GM19455 (cell line): Measurements from ENCODE around the gene SLC9B1.
"Not testable (repeated sequence)": the region's sequence is repeated elsewhere in the genome, so short reads cannot be mapped to it uniquely, and the experiment has no call there.

Source experiments
- ATAC-seq: cut with Tn5 transposase; IDR thresholded peaks from one replicate; pipeline ENCODE4 v1.9.1; 2021; ENCODE audit not compliant: unreplicated experiment

The SLC9B1 gene

GRCh38 chr4:103011378-103012025 lies 8.0 kb downstream of the SLC9B1 start:
- no peak for ATAC-seq

- ATAC-seq, result no peak
These were observed 8.7 kb downstream of the SLC9B1 start for GRCh38 chr4:103010804-103011203.

- peak; percentile 85 for ATAC-seq
These were observed 10.4 kb downstream of the SLC9B1 start for GRCh38 chr4:103008875-103009729.

GRCh38 chr4:103002551-103002950 lies 17.0 kb downstream of the SLC9B1 start:
- ATAC-seq, result no peak

GRCh38 chr4:102994803-102995202 lies 24.7 kb downstream of the SLC9B1 start:
- no peak for ATAC-seq

- not testable (repeated sequence) for ATAC-seq
These were observed 25.5 kb downstream of the SLC9B1 start for GRCh38 chr4:102993985-102994384.

GRCh38 chr4:102988429-102989020 lies 31.0 kb downstream of the SLC9B1 start:
- no peak for ATAC-seq

GRCh38 chr4:102981005-102981404 lies 38.5 kb downstream of the SLC9B1 start:
- ATAC-seq, result no peak

GRCh38 chr4:102961813-102962212 lies 57.7 kb downstream of the SLC9B1 start:
- not testable (repeated sequence) for ATAC-seq

GRCh38 chr4:102959496-102959895 lies 60.0 kb downstream of the SLC9B1 start:
- ATAC-seq, result no peak

GRCh38 chr4:102945066-102945465 lies 74.4 kb downstream of the SLC9B1 start:
- ATAC-seq, result no peak

GRCh38 chr4:102938063-102938462 lies 81.4 kb downstream of the SLC9B1 start:
- not testable (repeated sequence) for ATAC-seq

- ATAC-seq, result no peak
These were observed 83.8 kb downstream of the SLC9B1 start for GRCh38 chr4:102935716-102936115.

- ATAC-seq, result not testable (repeated sequence)
These were observed 99.8 kb downstream of the SLC9B1 start for GRCh38 chr4:102919697-102920096.

- ATAC-seq, result no peak
These were observed 100.6 kb downstream of the SLC9B1 start for GRCh38 chr4:102918859-102919258.

- ATAC-seq, result no peak
These were observed 117.7 kb downstream of the SLC9B1 start for GRCh38 chr4:102901804-102902203.

- not testable (repeated sequence) for ATAC-seq
These were observed 121.9 kb downstream of the SLC9B1 start for GRCh38 chr4:102897610-102898009.

GRCh38 chr4:102896547-102896946 lies 123.0 kb downstream of the SLC9B1 start:
- ATAC-seq, result not testable (repeated sequence)

GRCh38 chr4:102889866-102890265 lies 129.6 kb downstream of the SLC9B1 start:
- ATAC-seq, result not testable (repeated sequence)

- ATAC-seq, result not testable (repeated sequence)
These were observed 130.9 kb downstream of the SLC9B1 start for GRCh38 chr4:102888570-102888969.

GRCh38 chr4:102883278-102883677 lies 136.2 kb downstream of the SLC9B1 start:
- no peak for ATAC-seq

- no peak for ATAC-seq
These were observed 138.2 kb downstream of the SLC9B1 start for GRCh38 chr4:102881343-102881742.
